Measurements from ENCODE around the gene SLAMF9.

SLAMF9 gene

GRCh38 chr1:159939678-159940002 is 14.4 kb downstream of the SLAMF9 start:
- Histone ChIP-seq H3K9me3 (ENCODE audit: severe bottlenecking) (no peaks in the 10 kb centered on the region), H3K27ac (ENCODE audit: poor library complexity, severe bottlenecking) (no peak overlapping the region), H3K4me1 (ENCODE audit: insufficient read depth, poor library complexity, severe bottlenecking) (peaks cover 15% of the 10 kb centered on the region), H3K4me3 (ENCODE audit: severe bottlenecking) (no peak overlapping the region), H3K36me3 (ENCODE audit: low read depth) (no peaks in the 10 kb centered on the region), H3K27me3 (ENCODE audit: insufficient read depth, poor library complexity, severe bottlenecking) (no peaks in the 10 kb centered on the region)
- DNase-seq (ENCODE audit: low spot score) (no peak), ATAC-seq (ENCODE audit: low read depth) (no peak)
- TF ChIP-seq CTCF (IDR thresholded peaks at IDR 0.05; ENCODE audit: poor library complexity, severe bottlenecking), result no peak

- no peaks in the 10 kb centered on the region for H3K36me3 ChIP-seq (ENCODE audit: low read depth)
- DNase-seq (ENCODE audit: low spot score) (no peak), ATAC-seq (ENCODE audit: low read depth) (no peak)
- no peaks in the 10 kb centered on the region for H3K9me3 ChIP-seq (ENCODE audit: severe bottlenecking)
- no peaks in the 10 kb centered on the region for H3K27me3 ChIP-seq (ENCODE audit: insufficient read depth, poor library complexity, severe bottlenecking)
- H3K27ac ChIP-seq (ENCODE audit: poor library complexity, severe bottlenecking), result no peak overlapping the region
- peaks cover 10% of the 10 kb centered on the region for H3K4me1 ChIP-seq (ENCODE audit: insufficient read depth, poor library complexity, severe bottlenecking)
- TF ChIP-seq CTCF (IDR thresholded peaks at IDR 0.05; ENCODE audit: poor library complexity, severe bottlenecking), result no peak
- H3K4me3 ChIP-seq (ENCODE audit: severe bottlenecking), result no peak overlapping the region
Measured at GRCh38 chr1:159938905-159939677, 14.9 kb downstream of the SLAMF9 start.

GRCh38 chr1:159938211-159938852 is 15.7 kb downstream of the SLAMF9 start:
- no peaks in the 10 kb centered on the region for H3K9me3 ChIP-seq (ENCODE audit: severe bottlenecking)
- no peak for DNase-seq (ENCODE audit: low spot score)
- H3K36me3 ChIP-seq (ENCODE audit: low read depth), result no peaks in the 10 kb centered on the region
- no peak for TF ChIP-seq CTCF (IDR thresholded peaks at IDR 0.05; ENCODE audit: poor library complexity, severe bottlenecking)
- no peak for ATAC-seq (ENCODE audit: low read depth)
- no peak overlapping the region for H3K4me3 ChIP-seq (ENCODE audit: severe bottlenecking)
- H3K27ac ChIP-seq (ENCODE audit: poor library complexity, severe bottlenecking), result no peak overlapping the region
- peaks cover 7% of the 10 kb centered on the region for H3K4me1 ChIP-seq (ENCODE audit: insufficient read depth, poor library complexity, severe bottlenecking)
- no peaks in the 10 kb centered on the region for H3K27me3 ChIP-seq (ENCODE audit: insufficient read depth, poor library complexity, severe bottlenecking)

- no peaks in the 10 kb centered on the region for H3K27me3 ChIP-seq (ENCODE audit: insufficient read depth, poor library complexity, severe bottlenecking)
- DNase-seq (ENCODE audit: low spot score), result no peak
- H3K36me3 ChIP-seq (ENCODE audit: low read depth), result no peaks in the 10 kb centered on the region
- no peak overlapping the region for H3K27ac ChIP-seq (ENCODE audit: poor library complexity, severe bottlenecking)
- TF ChIP-seq CTCF (IDR thresholded peaks at IDR 0.05; ENCODE audit: poor library complexity, severe bottlenecking), result no peak
- no peaks in the 10 kb centered on the region for H3K9me3 ChIP-seq (ENCODE audit: severe bottlenecking)
- H3K4me1 ChIP-seq (ENCODE audit: insufficient read depth, poor library complexity, severe bottlenecking), result peaks cover 14% of the 10 kb centered on the region
- H3K4me3 ChIP-seq (ENCODE audit: severe bottlenecking), result no peak overlapping the region
- ATAC-seq (ENCODE audit: low read depth), result 0 out of 3 replicates have a peak, but pooled peaks have one; percentile 11
Measured at GRCh38 chr1:159937054-159937750, 16.8 kb downstream of the SLAMF9 start.
